GM19240 (cell line): ENCODE results near the gene SPACA1.
"Not testable (repeated sequence)": the region's sequence is repeated elsewhere in the genome, so short reads cannot be mapped to it uniquely, and the experiment has no call there.

ENCODE experiments used
- DNase-seq: peaks from one replicate; pipeline ENCODE4 v3.0.0; 2011; ENCODE audit warnings: low spot score; ENCODE audit not compliant: insufficient read length

SPACA1 gene, protein sequence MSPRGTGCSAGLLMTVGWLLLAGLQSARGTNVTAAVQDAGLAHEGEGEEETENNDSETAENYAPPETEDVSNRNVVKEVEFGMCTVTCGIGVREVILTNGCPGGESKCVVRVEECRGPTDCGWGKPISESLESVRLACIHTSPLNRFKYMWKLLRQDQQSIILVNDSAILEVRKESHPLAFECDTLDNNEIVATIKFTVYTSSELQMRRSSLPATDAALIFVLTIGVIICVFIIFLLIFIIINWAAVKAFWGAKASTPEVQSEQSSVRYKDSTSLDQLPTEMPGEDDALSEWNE

DNA sequence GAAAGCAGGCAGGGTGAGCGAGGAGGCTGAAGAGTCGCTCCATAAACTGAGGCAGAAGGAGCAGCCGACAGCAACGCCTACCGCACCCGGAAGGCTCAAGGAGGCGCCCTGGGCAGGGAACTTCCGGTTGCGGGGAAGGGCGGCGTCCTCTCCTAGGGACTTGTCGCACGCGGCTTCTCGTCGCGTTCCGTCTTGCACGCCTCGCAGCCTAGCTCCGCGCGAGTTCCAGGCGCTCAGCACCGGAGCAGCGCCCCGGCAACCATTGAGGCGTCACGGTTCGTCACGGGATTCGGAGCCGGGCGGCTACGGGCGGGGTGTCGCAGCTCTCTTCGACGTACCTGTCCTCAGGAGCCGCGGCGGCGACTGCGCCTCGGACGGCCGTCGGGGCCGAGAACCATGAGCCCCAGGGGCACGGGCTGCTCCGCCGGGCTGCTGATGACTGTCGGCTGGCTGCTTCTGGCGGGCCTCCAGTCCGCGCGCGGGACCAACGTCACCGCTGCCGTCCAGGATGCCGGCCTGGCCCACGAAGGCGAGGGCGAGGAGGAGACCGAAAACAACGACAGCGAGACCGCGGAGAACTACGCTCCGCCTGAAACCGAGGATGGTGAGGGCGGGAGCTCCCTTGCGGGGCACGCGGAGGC is at the start of gene SPACA1:
Gene SPACA1, plus strand, starts transcription at position 332 of the 641 bp plus-strand sequence. Its CDS starts 65 bp downstream, at position 397.
- no peak for DNase-seq

DNA sequence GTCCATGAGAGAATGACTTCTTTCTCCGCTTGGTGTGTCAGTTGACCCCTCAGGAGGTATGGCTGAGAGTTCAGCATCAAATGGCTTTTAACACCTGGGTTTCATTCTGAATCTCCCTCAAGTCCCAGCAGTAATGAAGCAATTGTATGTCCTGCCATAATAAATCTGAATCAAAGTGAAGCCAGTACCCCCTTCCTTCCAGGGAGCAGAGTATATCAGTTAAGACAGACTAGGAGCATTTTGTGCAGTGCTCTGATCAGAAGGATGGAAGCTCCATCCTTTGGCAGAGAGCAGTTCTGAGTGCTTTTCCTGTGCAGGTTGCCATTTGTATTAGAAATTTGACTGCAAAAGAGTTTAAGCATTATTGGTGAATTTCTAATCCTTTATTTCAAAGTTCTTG is 46.9 kb upstream of the SPACA1 start:
- no peak for DNase-seq

DNA sequence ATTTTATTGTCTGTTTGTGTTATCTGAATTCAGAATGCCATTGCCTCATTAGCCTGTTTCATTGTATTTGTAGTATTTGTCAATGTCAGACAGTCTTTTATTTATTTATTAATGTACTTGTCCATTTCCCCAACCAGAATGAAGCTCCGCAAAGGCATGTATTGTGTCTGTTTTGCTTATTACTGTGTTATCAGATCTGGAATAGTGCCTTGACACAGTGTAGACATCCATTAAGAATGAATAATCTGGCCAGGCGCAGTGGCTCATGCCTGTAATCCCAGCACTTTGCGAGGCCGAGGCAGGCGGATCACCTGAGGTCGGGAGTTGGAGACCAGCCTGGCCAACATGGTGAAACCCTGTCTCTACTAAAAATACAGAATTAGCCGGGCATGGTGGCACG is 46.4 kb upstream of the SPACA1 start:
- not testable (repeated sequence) for DNase-seq

DNA sequence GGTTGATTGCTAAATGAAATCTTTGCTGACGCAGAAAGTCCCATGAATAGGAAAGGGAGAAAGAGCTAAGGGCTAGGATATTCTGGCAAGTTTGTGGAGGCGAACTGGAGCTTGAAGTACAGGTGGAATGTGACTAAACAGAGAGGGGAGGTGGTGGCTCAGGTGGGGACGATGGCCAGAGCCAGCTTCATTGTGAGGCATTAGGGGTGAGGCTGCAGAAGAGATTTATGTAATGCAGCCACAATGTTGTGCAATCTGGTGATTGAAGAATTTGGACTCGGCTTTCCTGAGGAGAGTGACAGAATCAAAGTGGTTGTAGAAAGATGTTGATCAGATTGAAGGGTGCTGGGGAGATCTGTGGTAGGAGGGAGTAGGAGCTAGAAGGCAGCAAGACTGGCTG is 42.9 kb upstream of the SPACA1 start:
- no peak for DNase-seq

DNA sequence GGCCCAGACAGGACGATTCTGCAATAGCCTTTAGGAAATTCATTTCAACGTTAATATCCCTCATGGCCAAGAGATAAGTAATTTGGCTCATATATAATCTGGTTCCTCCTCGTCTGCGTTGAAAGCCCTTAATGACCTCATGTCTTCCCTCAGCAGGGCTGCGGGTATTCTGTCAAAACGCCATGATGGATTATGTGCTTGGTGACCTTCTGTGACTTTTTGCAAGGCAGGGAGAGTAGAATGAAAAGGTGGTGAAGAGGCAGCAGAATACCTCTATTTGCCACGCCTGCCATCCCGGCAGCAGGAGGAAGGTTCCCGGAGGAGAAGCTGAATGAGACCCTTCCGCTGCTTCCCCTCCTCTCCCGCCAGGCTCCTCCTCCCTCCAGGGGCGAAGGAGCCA is 41.1 kb upstream of the SPACA1 start:
- no peak for DNase-seq

DNA sequence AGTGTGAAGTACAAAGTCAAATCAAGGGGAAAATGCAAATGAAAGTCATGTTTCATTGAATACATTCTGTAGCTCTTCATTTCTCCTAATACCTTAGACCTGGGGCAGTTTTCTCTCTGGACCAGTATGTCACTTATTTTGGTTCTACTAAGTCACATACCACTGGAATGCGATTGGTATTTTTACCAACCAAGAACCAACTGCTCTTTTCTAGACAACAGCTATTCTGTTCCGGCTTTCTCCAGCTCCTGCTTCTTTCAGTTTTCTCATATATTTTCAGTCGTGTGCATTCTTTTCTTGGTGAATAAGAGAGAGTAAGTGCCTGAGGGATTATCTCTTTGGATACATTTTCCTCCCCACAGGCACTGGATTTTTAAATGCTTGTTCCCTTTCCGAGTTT is 39.2 kb upstream of the SPACA1 start:
- no peak for DNase-seq

DNA sequence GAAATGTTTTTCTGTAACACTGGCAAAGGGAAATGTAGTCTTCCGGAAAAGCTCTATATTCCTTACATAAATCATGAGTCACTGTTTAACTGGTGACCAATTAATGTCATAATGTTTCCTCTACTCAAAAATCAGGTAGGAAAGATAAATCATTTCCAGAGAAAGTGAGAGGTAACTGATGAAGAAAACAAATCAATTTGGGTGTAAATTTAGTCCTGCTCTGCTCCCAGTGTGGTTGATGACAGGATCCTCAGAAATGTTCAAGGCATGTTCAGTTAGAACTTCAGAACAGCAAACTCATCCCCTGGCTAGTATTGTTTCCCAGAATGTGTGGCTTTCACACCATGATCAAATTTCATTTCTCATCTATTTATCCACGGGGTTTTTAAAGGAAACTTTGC is 38.8 kb upstream of the SPACA1 start:
- no peak for DNase-seq

DNA sequence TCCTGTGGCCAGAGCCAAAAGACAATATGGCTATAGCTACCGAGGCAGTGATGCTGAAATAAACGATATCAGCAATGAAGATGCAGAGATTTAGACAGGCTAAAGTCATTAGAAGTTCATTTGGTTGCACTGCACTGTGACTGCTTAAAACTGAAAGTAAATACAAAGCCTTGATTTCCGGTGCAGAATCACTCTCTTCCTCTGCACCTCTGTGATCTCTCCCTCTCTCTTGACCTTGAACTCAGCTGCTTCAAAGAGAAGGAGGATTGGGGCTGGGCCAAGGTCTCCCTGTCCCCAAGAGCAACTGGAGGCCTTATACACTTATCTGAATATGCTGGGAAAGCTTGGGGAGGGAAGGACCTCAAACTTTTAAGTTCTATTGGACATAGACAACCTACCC is 34.6 kb upstream of the SPACA1 start:
- DNase-seq = no peak

DNA sequence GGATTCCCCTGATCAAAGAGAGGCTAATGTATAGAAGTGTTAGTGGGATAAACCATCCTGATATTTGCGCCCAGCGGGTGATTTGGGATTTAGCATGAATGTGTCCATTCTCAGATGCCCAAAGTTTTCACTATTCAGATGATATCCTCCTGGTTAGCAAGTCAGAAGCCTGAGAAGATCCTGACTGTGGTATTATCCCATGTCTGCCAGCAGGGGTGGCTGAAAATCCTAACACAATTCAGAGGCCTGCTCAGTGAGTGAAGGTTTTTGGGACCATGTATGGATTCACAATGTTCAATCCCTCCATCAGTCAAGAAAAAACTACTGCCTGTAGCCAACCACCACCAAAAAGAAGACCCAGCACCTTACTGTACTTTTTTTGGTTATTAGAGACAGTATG is 34.1 kb upstream of the SPACA1 start:
- no peak for DNase-seq

DNA sequence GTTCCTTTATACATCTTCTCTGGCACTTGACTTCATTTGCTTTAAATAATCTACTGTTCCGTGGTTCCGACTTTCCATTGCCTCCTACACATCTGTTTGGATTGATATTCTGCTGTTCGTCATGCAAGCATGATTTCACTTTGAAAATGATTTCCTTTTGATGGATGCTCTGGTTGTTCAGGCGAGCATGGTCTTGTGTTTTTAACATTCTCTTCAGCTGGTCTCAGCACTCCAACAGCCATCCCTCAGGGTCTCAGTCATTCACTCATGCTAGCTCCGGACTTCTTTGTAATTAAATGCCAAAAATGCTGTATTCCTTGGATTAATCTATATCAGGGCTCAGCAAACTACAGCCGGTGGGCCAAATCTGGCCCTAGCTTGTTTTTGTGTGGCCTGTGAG is 27.2 kb upstream of the SPACA1 start:
- no peak for DNase-seq

DNA sequence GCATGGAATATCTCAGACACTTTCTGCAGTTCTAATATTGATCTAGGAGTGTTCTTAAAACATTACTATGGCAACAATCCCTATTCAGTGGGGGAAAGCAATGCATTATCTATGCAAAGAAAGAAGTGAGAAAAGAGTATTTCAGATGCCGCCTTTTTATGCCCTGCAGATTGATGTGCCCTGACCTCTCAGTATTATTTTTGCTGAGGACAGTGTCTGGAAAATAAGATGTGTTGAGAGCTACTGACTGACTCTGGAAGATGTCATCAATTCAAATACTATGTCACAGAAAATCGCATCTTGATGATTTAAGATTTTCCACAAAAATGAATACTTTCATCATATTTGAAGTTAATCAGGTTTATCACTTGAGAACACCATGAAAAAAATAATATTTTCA is 22.9 kb upstream of the SPACA1 start:
- DNase-seq = no peak

DNA sequence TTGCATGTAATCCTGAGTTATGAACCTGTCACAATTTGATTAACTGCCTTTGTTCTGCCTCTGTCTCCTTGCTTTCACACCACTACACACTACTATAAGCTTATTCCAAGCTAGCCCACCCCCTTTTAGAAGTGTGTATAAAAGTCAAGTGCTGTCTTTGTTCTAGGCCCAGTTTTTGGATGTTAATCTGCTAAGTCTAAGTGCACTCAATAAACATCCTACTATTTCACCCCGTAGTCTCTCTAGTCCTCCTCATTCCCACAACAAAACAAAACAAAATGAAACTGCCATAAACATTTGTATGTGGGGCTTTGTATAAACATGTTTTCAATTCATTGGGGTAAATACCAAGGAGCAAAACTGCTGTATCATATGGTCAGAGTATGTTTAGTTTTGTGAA is 16.1 kb upstream of the SPACA1 start:
- DNase-seq = no peak

DNA sequence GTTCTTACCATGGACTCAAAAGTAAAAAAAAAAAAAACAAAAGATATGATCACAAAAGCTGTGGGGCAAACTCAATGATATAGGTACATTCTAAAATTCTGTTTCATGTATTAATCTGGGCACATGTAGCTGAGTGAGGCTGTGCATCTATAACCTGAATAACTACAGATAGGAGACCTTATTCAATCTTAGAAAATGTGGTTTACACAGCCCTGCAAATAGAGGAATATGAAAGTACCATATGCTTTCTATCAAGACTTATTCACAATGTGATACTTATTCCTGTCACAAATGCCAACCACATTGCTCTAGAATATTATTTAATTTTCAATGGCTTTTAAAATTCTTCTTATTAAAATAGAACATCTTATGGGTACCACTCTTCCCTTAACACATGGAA is 3.1 kb upstream of the SPACA1 start:
- DNase-seq = no peak

DNA sequence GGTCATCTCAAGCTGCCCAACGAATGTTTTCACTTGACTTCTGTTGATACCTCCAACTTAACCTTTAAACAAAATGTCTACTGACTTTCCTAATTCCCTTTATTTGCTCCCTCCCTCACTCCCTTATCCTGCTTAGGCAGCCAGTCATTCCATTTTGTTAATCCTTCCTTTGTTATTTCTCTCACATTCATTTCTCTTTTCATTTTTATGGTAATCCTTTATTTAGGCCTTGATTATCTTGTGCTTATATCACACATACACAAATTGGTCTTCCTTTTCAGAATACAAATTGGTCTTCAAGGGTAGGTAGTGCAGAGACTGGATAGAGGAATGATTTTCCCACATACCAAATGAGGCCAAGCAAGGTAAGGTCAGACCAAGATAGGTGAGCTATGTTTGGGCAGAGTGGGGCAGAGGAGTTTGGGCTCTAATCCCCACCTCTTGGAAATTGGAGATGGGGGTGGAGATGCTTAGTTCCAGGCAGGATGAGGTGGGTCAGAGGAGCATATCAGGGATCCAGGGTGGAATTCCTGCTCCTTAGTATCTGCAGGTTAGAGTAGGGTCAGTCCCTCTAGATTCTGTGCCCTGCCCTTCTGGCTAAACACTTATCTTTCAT is 2.0 kb upstream of the SPACA1 start:
- DNase-seq = no peak

DNA sequence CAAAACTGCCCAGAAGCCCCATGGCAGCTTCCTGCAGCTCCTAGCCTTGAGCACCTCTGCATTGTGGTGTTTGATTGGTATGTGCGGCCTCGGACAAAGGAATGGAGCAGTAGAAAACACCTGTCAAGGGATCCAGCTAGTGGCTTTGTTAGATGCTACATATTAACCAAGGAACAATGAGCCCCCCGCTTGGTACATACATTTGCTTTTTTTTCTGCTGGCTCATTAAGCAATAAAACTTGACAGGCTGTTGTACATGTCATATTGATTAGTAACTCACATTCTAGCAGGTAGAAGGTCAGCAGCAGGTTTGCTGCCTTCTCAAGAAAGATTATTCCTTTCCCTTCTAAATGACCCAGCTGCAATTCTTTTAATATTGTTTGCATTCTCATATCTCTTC is 937 bp downstream of the SPACA1 start:
- DNase-seq = no peak

DNA sequence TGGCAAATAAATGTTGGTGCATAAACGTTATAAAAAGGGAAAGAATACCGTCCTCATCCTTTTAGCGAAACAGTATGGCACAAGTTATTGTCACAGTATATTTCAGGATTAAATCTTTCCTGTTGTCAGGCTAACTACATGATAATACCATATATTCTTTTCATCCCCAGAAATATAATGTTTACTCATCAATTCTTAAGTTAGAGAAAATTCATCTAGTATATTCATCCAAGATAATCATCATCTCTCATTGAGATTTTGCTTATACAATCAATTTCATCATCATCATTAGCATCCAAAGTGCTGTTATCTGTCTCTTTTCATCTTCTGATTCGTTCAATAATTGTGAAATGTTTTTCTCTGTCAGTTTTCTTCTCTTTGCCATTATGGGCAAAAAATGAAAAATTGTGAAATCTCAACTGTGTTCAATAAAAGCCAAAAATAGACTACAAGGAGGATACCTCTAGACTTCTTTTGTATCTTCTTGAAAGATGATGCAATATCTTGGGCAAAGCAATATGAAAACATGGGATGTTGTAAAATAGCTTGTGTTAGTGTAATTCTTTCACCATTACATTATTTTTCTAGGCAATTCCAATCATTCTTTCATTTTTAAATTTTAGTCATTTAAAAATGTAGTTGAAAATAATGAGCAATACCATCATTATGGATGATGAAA is 2.6 kb downstream of the SPACA1 start:
- no peak for DNase-seq

DNA sequence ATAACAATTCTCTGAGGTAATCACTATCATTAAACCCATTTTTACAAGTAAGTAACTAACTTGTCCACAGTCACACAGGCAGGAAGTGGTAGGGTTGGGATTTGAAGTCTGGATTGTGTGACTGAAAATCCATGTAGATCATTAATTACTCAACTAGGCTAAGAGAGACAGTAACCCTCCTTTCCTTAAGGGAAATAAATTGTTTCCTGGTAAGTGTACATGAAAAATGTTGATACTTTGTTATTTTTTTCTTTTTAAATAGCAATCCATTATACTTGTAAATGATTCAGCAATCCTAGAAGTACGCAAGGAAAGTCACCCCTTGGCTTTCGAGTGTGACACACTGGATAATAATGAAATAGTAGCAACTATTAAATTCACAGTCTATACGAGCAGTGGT is 11.6 kb downstream of the SPACA1 start:
- no peak for DNase-seq

DNA sequence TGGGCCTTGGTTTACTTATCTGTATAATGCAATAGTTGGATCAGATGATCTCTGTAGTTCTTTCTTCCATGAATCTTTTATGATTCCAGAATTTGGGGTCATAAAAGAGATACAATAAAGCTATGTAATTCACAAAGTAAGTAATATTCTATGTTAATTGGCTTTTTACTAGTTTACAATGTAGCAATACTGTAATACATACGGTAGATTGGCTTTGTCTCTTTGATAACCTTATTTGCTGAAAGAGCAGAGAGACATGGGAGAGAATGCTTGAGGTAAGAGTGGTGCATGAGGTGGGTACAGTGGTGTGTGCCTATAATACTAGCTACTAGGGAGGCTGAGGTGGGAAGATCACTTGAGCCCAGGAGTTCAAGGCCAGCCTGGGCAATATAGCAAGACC is 14.7 kb downstream of the SPACA1 start:
- no peak for DNase-seq

DNA sequence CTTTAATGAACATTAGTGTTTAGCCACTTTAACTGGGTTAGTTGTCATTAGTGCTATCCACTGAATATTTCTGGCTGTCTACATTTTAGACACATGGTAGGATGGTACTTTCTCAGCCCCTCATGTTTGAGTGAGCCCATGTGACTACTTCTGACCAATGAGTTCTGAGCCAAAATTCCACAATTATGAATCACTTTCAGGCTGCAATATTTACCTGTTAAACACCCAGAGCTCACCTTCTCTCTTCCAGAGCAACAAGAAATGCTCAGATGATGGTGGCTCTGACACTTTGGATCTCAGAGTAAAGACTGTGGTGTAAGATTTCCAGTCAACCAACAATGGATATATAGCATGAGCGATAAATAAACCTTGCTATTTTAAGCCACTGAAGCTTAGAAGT is 24.8 kb downstream of the SPACA1 start:
- no peak for DNase-seq

DNA sequence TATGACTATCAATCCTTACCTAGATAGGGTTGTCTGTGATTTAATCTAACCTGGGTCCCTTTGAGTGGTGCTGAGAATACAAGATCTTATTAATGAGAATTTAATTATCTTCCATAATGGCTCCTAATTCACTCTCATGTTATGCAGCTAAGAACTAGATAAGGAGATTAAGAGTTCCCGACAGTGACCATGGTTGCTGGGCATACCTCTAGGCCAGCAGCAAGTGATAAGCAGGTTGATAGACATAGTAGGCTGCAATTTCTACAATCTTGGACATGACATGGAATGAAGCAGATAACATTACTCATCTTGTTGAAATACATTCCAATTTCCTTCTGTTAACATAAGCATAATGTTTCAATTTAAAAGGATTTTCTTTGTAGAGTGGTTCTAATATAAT is 27.1 kb downstream of the SPACA1 start:
- DNase-seq = no peak

DNA sequence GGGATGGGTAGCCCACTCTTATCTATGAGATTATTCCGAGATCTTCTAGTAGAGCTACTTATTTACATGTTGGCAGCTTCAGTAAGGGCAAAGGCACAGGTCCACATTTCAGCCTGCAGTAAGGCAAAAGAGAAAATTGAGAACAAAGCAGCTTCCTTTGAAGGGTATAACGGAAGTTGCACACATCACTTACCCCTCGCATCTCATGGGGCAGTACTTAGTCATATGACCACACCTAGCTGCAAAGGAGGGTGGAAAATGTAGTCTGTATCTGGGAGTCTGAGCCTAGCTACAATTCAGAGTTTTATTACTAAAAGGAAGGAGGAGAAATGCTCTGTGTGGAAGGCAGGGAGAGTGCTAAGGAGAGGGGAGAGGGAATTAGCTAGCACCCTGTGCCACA is 29.7 kb downstream of the SPACA1 start:
- no peak for DNase-seq

DNA sequence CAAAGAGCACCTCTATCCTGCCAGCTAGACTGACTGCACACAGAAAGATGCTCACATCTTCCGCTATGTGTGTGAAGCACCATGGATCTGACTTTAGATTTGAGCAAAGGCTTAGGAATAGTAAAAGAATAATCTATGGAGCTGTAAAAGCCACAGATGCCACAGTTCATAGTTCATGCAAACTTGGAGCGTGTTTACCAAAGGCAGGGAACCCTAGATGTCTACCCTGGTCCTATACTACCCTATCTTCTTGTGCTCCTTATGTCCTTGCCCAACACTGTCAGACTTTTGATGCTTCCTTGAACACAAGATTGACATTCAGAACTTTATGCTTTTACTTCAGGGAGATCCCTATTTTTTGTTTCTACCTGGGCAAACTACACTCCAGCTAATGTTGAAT is 39.2 kb downstream of the SPACA1 start:
- no peak for DNase-seq
